Kidney epithelial cell (primary cell): ENCODE data around the gene MAP3K10. TPM values are rescaled to one million over a fixed set of nuclear protein-coding genes. Genes with fewer than 3 reads are reported as not detected.
"Not testable (repeated sequence)": the region's sequence is repeated elsewhere in the genome, so short reads cannot be mapped to it uniquely, and the experiment has no call there.

ENCODE experiments used
- DNase-seq: peaks from one replicate; pipeline ENCODE4 v3.0.0-alpha.2; 2010; ENCODE audit warnings: low read depth
- H3K27me3 ChIP-seq: 2 replicates; pipeline ENCODE4 v1.6.0; 2011; ENCODE audit warnings: low read length; ENCODE audit not compliant: control insufficient read depth, insufficient read depth
- H3K36me3 ChIP-seq: 2 replicates; pipeline ENCODE4 v1.5.1; 2011; ENCODE audit warnings: low read length; ENCODE audit not compliant: control insufficient read depth, insufficient read depth
- H3K4me3 ChIP-seq: 2 replicates; pipeline ENCODE4 v1.5.1; 2011; ENCODE audit warnings: low read depth, mild to moderate bottlenecking, control low read depth, low read length
- CTCF ChIP-seq: IDR thresholded peaks from 2 replicates; pipeline ENCODE4 v1.5.1; 2011; ENCODE audit warnings: mild to moderate bottlenecking, moderate library complexity, low read length, control low read depth, inconsistent platforms; ENCODE audit not compliant: insufficient read depth, poor library complexity, severe bottlenecking
- total RNA-seq: library from RNA; depleted of rRNA; stranded (reverse); fragments of >200 nt; gene quantifications from 2 replicates; pipeline ENCODE4 v1.2.3, GENCODE V29; 2015

Gene MAP3K10
- total RNA-seq, 1 donor from 2014 or later: 16.8 TPM

GRCh38 chr19:40155749-40156265 is 35.4 kb upstream of the MAP3K10 start:
- TF ChIP-seq CTCF: no peak
- H3K4me3 ChIP-seq: no peak overlapping the region
- no peak for DNase-seq
- no peaks in the 10 kb centered on the region for H3K27me3 ChIP-seq
- no peaks in the 10 kb centered on the region for H3K36me3 ChIP-seq

- no peak for DNase-seq
- no peaks in the 10 kb centered on the region for H3K36me3 ChIP-seq
- no peak overlapping the region for H3K4me3 ChIP-seq
- no peak for TF ChIP-seq CTCF
- H3K27me3 ChIP-seq: no peaks in the 10 kb centered on the region
Observed at GRCh38 chr19:40157059-40157458, 34.2 kb upstream of the MAP3K10 start.

GRCh38 chr19:40159744-40160143 is 31.5 kb upstream of the MAP3K10 start:
- DNase-seq: no peak
- Histone ChIP-seq H3K36me3 (no peaks in the 10 kb centered on the region), H3K27me3 (no peaks in the 10 kb centered on the region), H3K4me3 (no peak overlapping the region)
- TF ChIP-seq CTCF: no peak

GRCh38 chr19:40162104-40162503 is 29.1 kb upstream of the MAP3K10 start:
- no peak for TF ChIP-seq CTCF
- Histone ChIP-seq H3K36me3 (no peaks in the 10 kb centered on the region), H3K27me3 (peaks cover 2% of the 10 kb centered on the region), H3K4me3 (no peak overlapping the region)
- DNase-seq: no peak

GRCh38 chr19:40163541-40164129 is 27.6 kb upstream of the MAP3K10 start:
- Histone ChIP-seq H3K27me3 (peaks cover 2% of the 10 kb centered on the region), H3K4me3 (no peak overlapping the region), H3K36me3 (no peaks in the 10 kb centered on the region)
- no peak for TF ChIP-seq CTCF
- DNase-seq: no peak

- no peak overlapping the region for H3K4me3 ChIP-seq
- TF ChIP-seq CTCF: peak; percentile 70
- H3K27me3 ChIP-seq: peaks cover 2% of the 10 kb centered on the region
- H3K36me3 ChIP-seq: no peaks in the 10 kb centered on the region
- DNase-seq: no peak
Observed at GRCh38 chr19:40165362-40165937, 25.8 kb upstream of the MAP3K10 start.

GRCh38 chr19:40169482-40170302 is 21.5 kb upstream of the MAP3K10 start:
- H3K27me3 ChIP-seq, DNase-seq, H3K36me3 ChIP-seq, H3K4me3 ChIP-seq: not testable (repeated sequence)

GRCh38 chr19:40170303-40170989 is 20.8 kb upstream of the MAP3K10 start:
- H3K36me3 ChIP-seq, H3K27me3 ChIP-seq, H3K4me3 ChIP-seq, DNase-seq: not testable (repeated sequence)
